ENCODE data around the gene MCTP2.

The MCTP2 gene

DNA sequence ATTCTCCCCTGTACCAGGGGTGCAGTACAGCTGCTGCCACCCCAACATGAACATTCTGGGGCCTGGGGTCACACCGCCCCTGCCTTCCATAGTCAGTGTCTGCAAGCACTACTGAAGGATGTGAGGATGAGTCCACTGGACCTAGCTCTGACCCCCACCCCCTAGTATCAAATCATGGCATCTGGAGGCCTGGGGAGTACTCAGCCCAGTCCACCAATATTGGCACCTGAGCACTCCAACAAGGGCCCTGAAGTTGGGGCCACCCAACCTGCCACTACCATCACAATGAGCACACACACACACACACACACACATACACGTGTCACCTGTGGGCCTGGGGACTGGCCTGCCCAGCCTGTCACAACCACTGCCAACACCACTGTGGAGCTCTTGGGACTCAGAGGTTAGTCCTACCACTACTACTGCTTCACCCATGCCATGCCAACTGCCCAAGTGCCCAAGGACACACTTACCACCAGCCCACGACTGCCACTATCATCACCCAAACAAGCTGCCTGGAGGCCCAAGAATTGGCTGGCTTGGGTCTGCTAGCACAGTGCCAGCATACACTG lies 253.9 kb downstream of the MCTP2 start:
- TF ChIP-seq SIN3A (IDR thresholded peaks at IDR 0.05; ENCODE audit: borderline replicate concordance, insufficient read depth, low read length) (no peak), POLR2AphosphoS5 (IDR thresholded peaks at IDR 0.05; ENCODE audit: low read depth, low read length) (no peak), TAF1 (IDR thresholded peaks at IDR 0.05; ENCODE audit: borderline replicate concordance, insufficient read depth, low read length) (no peak), FOXP2 (optimal IDR thresholded peaks at IDR 0.05; ENCODE audit: borderline replicate concordance, extremely low read depth, extremely low read length, insufficient read depth) (no peak)
- TF ChIP-seq, protein P1, sequence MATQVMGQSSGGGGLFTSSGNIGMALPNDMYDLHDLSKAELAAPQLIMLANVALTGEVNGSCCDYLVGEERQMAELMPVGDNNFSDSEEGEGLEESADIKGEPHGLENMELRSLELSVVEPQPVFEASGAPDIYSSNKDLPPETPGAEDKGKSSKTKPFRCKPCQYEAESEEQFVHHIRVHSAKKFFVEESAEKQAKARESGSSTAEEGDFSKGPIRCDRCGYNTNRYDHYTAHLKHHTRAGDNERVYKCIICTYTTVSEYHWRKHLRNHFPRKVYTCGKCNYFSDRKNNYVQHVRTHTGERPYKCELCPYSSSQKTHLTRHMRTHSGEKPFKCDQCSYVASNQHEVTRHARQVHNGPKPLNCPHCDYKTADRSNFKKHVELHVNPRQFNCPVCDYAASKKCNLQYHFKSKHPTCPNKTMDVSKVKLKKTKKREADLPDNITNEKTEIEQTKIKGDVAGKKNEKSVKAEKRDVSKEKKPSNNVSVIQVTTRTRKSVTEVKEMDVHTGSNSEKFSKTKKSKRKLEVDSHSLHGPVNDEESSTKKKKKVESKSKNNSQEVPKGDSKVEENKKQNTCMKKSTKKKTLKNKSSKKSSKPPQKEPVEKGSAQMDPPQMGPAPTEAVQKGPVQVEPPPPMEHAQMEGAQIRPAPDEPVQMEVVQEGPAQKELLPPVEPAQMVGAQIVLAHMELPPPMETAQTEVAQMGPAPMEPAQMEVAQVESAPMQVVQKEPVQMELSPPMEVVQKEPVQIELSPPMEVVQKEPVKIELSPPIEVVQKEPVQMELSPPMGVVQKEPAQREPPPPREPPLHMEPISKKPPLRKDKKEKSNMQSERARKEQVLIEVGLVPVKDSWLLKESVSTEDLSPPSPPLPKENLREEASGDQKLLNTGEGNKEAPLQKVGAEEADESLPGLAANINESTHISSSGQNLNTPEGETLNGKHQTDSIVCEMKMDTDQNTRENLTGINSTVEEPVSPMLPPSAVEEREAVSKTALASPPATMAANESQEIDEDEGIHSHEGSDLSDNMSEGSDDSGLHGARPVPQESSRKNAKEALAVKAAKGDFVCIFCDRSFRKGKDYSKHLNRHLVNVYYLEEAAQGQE (IDR thresholded peaks at IDR 0.05; ENCODE audit: insufficient read depth in 1 of 2, low read depth in 2 of 2, low read length in 2 of 2): no peak

DNA sequence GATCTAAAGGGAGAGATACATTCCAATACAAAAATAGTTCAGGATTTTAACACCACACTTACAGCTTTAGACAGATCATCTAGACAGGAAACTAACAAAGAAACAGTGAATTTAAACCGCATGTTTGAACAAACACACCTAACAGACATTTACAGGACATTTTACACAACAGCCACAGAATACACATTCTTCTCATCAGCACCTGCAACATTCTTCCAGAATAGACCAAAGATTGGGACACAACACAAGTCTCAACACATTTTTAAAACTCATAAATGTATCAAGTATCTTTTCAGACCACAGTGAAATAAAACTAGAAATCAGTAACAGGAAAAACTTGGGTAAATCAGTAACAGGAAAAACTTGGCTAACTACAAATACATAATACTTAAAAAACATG lies 256.3 kb downstream of the MCTP2 start:
- TF ChIP-seq FOXP2 (optimal IDR thresholded peaks at IDR 0.05; ENCODE audit: borderline replicate concordance, extremely low read depth, extremely low read length, insufficient read depth) (no peak), TAF1 (IDR thresholded peaks at IDR 0.05; ENCODE audit: borderline replicate concordance, insufficient read depth, low read length) (no peak), POLR2AphosphoS5 (IDR thresholded peaks at IDR 0.05; ENCODE audit: low read depth, low read length) (no peak), SIN3A (IDR thresholded peaks at IDR 0.05; ENCODE audit: borderline replicate concordance, insufficient read depth, low read length) (no peak)
- TF ChIP-seq, protein P1 (IDR thresholded peaks at IDR 0.05; ENCODE audit: insufficient read depth in 1 of 2, low read depth in 2 of 2, low read length in 2 of 2): no peak

DNA sequence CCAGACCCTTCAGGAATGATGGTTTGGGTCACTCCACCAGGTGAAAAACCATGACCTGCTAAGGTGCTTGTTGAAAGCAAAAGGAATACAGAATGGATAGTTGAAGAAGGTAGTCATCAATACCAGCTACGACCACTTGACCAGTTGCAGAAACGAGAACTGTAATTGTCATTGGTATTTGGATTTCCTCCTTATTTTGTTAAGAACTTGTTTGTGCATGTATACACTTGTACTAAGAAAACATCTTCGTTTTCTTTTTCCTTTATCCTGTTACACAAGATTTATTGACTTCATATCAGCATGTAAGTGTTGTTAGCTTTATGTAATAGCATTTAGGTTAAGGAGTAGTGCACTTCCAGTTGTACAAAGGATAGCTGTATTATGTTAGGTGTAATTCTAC lies 261.8 kb downstream of the MCTP2 start:
- no peak for TF ChIP-seq FOXP2 (optimal IDR thresholded peaks at IDR 0.05; ENCODE audit: borderline replicate concordance, extremely low read depth, extremely low read length, insufficient read depth)
- TF ChIP-seq, protein P1 (IDR thresholded peaks at IDR 0.05; ENCODE audit: insufficient read depth in 1 of 2, low read depth in 2 of 2, low read length in 2 of 2): no peak
- no peak for TF ChIP-seq SIN3A (IDR thresholded peaks at IDR 0.05; ENCODE audit: borderline replicate concordance, insufficient read depth, low read length)
- TF ChIP-seq POLR2AphosphoS5 (IDR thresholded peaks at IDR 0.05; ENCODE audit: low read depth, low read length): no peak
- TF ChIP-seq TAF1 (IDR thresholded peaks at IDR 0.05; ENCODE audit: borderline replicate concordance, insufficient read depth, low read length): no peak

DNA sequence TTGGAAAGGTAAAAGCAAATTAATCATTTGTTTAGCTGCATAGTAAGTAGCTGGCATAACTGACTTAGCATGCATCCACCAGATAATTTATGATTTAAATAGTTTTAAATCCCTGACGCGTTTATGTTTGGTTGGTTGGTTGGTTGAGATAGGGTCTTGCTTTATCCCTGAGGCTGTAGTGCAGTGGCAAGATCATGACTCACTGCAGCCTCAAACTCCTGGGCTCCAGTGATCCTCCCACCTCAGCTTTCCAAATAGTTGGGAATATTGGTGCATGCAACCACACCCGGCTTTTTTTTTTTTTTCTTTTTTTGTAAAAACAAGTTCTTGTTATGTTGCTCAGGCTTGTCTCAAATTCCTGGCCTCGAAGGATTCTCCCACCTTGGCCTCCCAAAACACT lies 263.4 kb downstream of the MCTP2 start:
- no peak for TF ChIP-seq SIN3A (IDR thresholded peaks at IDR 0.05; ENCODE audit: borderline replicate concordance, insufficient read depth, low read length)
- TF ChIP-seq, protein P1 (IDR thresholded peaks at IDR 0.05; ENCODE audit: insufficient read depth in 1 of 2, low read depth in 2 of 2, low read length in 2 of 2): no peak
- TF ChIP-seq POLR2AphosphoS5 (IDR thresholded peaks at IDR 0.05; ENCODE audit: low read depth, low read length): no peak
- TF ChIP-seq TAF1 (IDR thresholded peaks at IDR 0.05; ENCODE audit: borderline replicate concordance, insufficient read depth, low read length): no peak
- TF ChIP-seq FOXP2 (optimal IDR thresholded peaks at IDR 0.05; ENCODE audit: borderline replicate concordance, extremely low read depth, extremely low read length, insufficient read depth): no peak
